ENCODE data around the gene GREB1L.

- no peak for TF ChIP-seq YY1 (IDR thresholded peaks at IDR 0.05; ENCODE audit: insufficient read depth, insufficient read length)
- no peak for TF ChIP-seq ZNF274 (IDR thresholded peaks at IDR 0.05; ENCODE audit: low read depth, low read length)
Observed at GRCh38 chr18:21242141-21242779, at the start of gene GREB1L.
